IMR-90 (cell line): ENCODE results near the gene CRISPLD2. TPM values are rescaled to one million over a fixed set of nuclear protein-coding genes. Genes with fewer than 3 reads are reported as not detected.

Experiments
- ATAC-seq: fragments of 200-7000 bp; cut with Tn5 transposase; 2 replicates; pipeline ENCODE4 v1.9.1; 2020; ENCODE audit warnings: low read depth, mild to moderate bottlenecking, moderate library complexity
- BruUV-seq: library from RNA; stranded (reverse); fragments of 400-500 nt; replicated peaks from 2 replicates; lab custom pipeline; 2021; lab: Mats Ljungman, UMichigan
- CTCF ChIA-PET: fragments of 300-600 bp; formaldehyde crosslinking; extraction: SDS; loops from one replicate; lab custom pipeline; 2021; ENCODE audit warnings: antibody characterized with exemption; lab: Yijun Ruan, JAX
- POLR2A ChIA-PET: fragments of 300-600 bp; sonication (Branson Sonifier 250); formaldehyde crosslinking; loops from one replicate; lab custom pipeline; 2022; ENCODE audit warnings: antibody characterized with exemption; ENCODE audit not compliant: unreplicated experiment; lab: Charles Lee
- DNase-seq: peaks from one replicate; pipeline ENCODE4 v3.0.0; 2013
- H2AFZ ChIP-seq: replicated peaks from 2 replicates; pipeline ENCODE3; 2013; ENCODE audit warnings: low read length, mild to moderate bottlenecking; ENCODE audit not compliant: poor library complexity
- H2AK5ac ChIP-seq: 2 replicates; pipeline ENCODE4 v1.6.1; 2013; ENCODE audit warnings: low read depth, low read length, inconsistent platforms
- H2AK9ac ChIP-seq: replicated peaks from 2 replicates; pipeline ENCODE3; 2013; ENCODE audit warnings: mild to moderate bottlenecking, low read depth, low read length, moderate library complexity; ENCODE audit not compliant: poor library complexity
- H2BK120ac ChIP-seq: 2 replicates; pipeline ENCODE4 v1.6.1; 2013; ENCODE audit warnings: low read depth, low read length, inconsistent platforms
- H2BK15ac ChIP-seq: 3 replicates; pipeline ENCODE4 v1.6.1; 2013; ENCODE audit warnings: low read depth, low read length, inconsistent platforms
- H2BK20ac ChIP-seq: 2 replicates; pipeline ENCODE4 v1.6.1; 2013; ENCODE audit warnings: low read depth, mild to moderate bottlenecking, inconsistent platforms, low read length, moderate library complexity
- H2BK5ac ChIP-seq: 2 replicates; pipeline ENCODE4 v1.6.1; 2013; ENCODE audit warnings: mild to moderate bottlenecking, low read depth, low read length, inconsistent platforms; ENCODE audit not compliant: poor library complexity, severe bottlenecking
- H3K14ac ChIP-seq: replicated peaks from 2 replicates; pipeline ENCODE4 v1.6.1; 2013; ENCODE audit warnings: low read depth, low read length, inconsistent platforms
- H3K18ac ChIP-seq: 2 replicates; pipeline ENCODE4 v1.6.1; 2013; ENCODE audit warnings: low read depth, low read length, control low read depth
- H3K23ac ChIP-seq: 2 replicates; pipeline ENCODE4 v1.6.1; 2013; ENCODE audit warnings: low read depth, low read length, inconsistent platforms
- H3K27ac ChIP-seq: 2 replicates; pipeline ENCODE4 v1.5.1; 2013; ENCODE audit warnings: mild to moderate bottlenecking, control low read depth, low read length; ENCODE audit not compliant: insufficient read depth
- H3K27me3 ChIP-seq: 2 replicates; pipeline ENCODE4 v1.6.1; 2013; ENCODE audit warnings: low read length; ENCODE audit not compliant: control insufficient read depth, insufficient read depth
- H3K36me3 ChIP-seq: 2 replicates; pipeline ENCODE4 v1.6.1; 2013; ENCODE audit warnings: low read length, mixed read lengths; ENCODE audit not compliant: control insufficient read depth, insufficient read depth
- H3K4ac ChIP-seq: 2 replicates; pipeline ENCODE4 v1.6.1; 2013; ENCODE audit warnings: low read depth, low read length, inconsistent platforms
- H3K4me1 ChIP-seq: 2 replicates; pipeline ENCODE4 v1.6.1; 2013; ENCODE audit warnings: low read length, mixed read lengths; ENCODE audit not compliant: control insufficient read depth, insufficient read depth
- H3K4me2 ChIP-seq: 2 replicates; pipeline ENCODE4 v1.6.1; 2013; ENCODE audit warnings: low read depth, mild to moderate bottlenecking, control low read depth, low read length, moderate library complexity
- H3K4me3 ChIP-seq: 2 replicates; pipeline ENCODE4 v1.5.1; 2013; ENCODE audit warnings: low read depth, mild to moderate bottlenecking, control low read depth, low read length, moderate library complexity; ENCODE audit not compliant: insufficient read depth
- H3K56ac ChIP-seq: 2 replicates; pipeline ENCODE4 v1.6.1; 2013; ENCODE audit warnings: low read length, inconsistent platforms; ENCODE audit not compliant: insufficient read depth; ENCODE audit errors: extremely low read depth
- H3K79me1 ChIP-seq, 2 experiments: 2 replicates each; pipeline ENCODE4 v1.6.1; 2013; ENCODE audit warnings: low read length in 2 of 2, inconsistent platforms in 1 of 2, low read depth in 1 of 2
- H3K9ac ChIP-seq: 2 replicates; pipeline ENCODE4 v1.6.1; 2013; ENCODE audit warnings: low read depth, low read length, control low read depth
- H3K9me1 ChIP-seq: 2 replicates; pipeline ENCODE4 v1.6.1; 2013; ENCODE audit warnings: low read length, inconsistent platforms; ENCODE audit not compliant: insufficient read depth
- H3K9me3 ChIP-seq: 2 replicates; pipeline ENCODE4 v1.6.1; 2013; ENCODE audit warnings: low read length; ENCODE audit not compliant: control insufficient read depth, insufficient read depth
- H4K20me1 ChIP-seq: 2 replicates; pipeline ENCODE4 v1.6.1; 2013; ENCODE audit warnings: low read length, inconsistent platforms; ENCODE audit not compliant: insufficient read depth
- H4K5ac ChIP-seq: 2 replicates; pipeline ENCODE4 v1.6.1; 2013; ENCODE audit warnings: mild to moderate bottlenecking, low read depth, low read length, control low read depth
- H4K8ac ChIP-seq, 2 experiments: 2 replicates each; pipeline ENCODE4 v1.6.1; 2013; ENCODE audit warnings: low read depth in 2 of 2, low read length in 2 of 2, control low read depth in 1 of 2, inconsistent platforms in 1 of 2
- H4K91ac ChIP-seq: 2 replicates; pipeline ENCODE4 v1.6.1; 2013; ENCODE audit warnings: low read depth, low read length, inconsistent platforms; ENCODE audit not compliant: insufficient read depth
- BHLHE40 ChIP-seq: fragments of 150-350 bp; IDR thresholded peaks from 2 replicates; pipeline ENCODE4 v1.6.1; 2016; ENCODE audit warnings: mild to moderate bottlenecking, low read depth, low read length
- CEBPB ChIP-seq: IDR thresholded peaks from 2 replicates; pipeline ENCODE4 v1.6.1; 2012; ENCODE audit warnings: low read depth, low read length, improper control_type of control experiment
- MAFK ChIP-seq: IDR thresholded peaks from 2 replicates; pipeline ENCODE4 v1.6.1; 2012; ENCODE audit warnings: low read depth, low read length, improper control_type of control experiment
- MAZ ChIP-seq: IDR thresholded peaks from 2 replicates; pipeline ENCODE4 v1.6.1; 2012; ENCODE audit warnings: low read depth, mild to moderate bottlenecking, low read length, improper control_type of control experiment, moderate library complexity, borderline replicate concordance
- NFE2L2 ChIP-seq: fragments of 150-350 bp; IDR thresholded peaks from 2 replicates; pipeline ENCODE4 v1.6.1; 2016; ENCODE audit warnings: low read depth, mild to moderate bottlenecking, low read length
- RAD21 ChIP-seq: IDR thresholded peaks from 2 replicates; pipeline ENCODE4 v1.6.1; 2012; ENCODE audit warnings: low read length, improper control_type of control experiment
- RCOR1 ChIP-seq: IDR thresholded peaks from 2 replicates; pipeline ENCODE4 v1.6.1; 2012; ENCODE audit warnings: mild to moderate bottlenecking, low read length, improper control_type of control experiment; ENCODE audit not compliant: insufficient replicate concordance
- SMC3 ChIP-seq: fragments of 150-350 bp; IDR thresholded peaks from 2 replicates; pipeline ENCODE4 v1.6.1; 2016; ENCODE audit warnings: low read depth, mild to moderate bottlenecking, antibody characterized with exemption, low read length, moderate library complexity
- WGBS, 2 experiments: methylation state at CpG; one replicate each; pipeline versions ENCODE4 v1.1.5 to v1.1.7; 2013; ENCODE audit warnings: missing lambda C conversion rate in 2 of 2; ENCODE audit not compliant: insufficient read length in 1 of 2; ENCODE audit errors: extremely low coverage in 2 of 2; 5-methylcytosine and 5-hydroxymethylcytosine counted together
- dilution Hi-C: fragments of 300-500 bp; cut with HindIII; formaldehyde crosslinking; loops from one replicate; pipeline ENCODE4 v1.14.3; 2018; ENCODE audit warnings: low sequenced_read_pairs; ENCODE audit not compliant: unreplicated experiment
- in situ Hi-C: fragments of 300-500 bp; cut with MboI; formaldehyde crosslinking; loops from 3 replicates; pipeline ENCODE4 v1.14.3; 2019; ENCODE audit warnings: low sequenced_read_pairs, inconsistent platforms, mixed read lengths
- intact Hi-C: fragments of 100-400 bp; cut with micrococcal nuclease; formaldehyde crosslinking; loops from 2 replicates; pipeline ENCODE4 v1.10.0; 2022
- polyA plus RNA-seq, 3 experiments: library from polyadenylated mRNA; depleted of rRNA; stranded (reverse); fragments of >200 nt; gene quantifications; 2 replicates each; pipeline ENCODE4 v1.2.3, GENCODE V29; 2012; ENCODE audit warnings: low replicate concordance in 1 of 3
- total RNA-seq: library from RNA; depleted of rRNA; stranded (reverse); fragments of >200 nt; gene quantifications from 2 replicates; pipeline ENCODE4 v1.2.3, GENCODE V29; 2012
- TF ChIP-seq, protein P1 (sequence below): fragments of 150-350 bp; IDR thresholded peaks from 2 replicates; pipeline ENCODE4 v1.6.1; 2016; ENCODE audit warnings: low read depth, mild to moderate bottlenecking, low read length, moderate library complexity, borderline replicate concordance
- TF ChIP-seq, protein P2 (sequence below): conservative IDR thresholded peaks from 2 replicates; pipeline ENCODE4 v1.5.1; 2012; ENCODE audit warnings: mild to moderate bottlenecking, low read depth, low read length, improper control_type of control experiment

CRISPLD2 gene
- total and polyA plus RNA-seq, 2 of the 4 experiments (the other 2 are of a cell fraction) = 23.1 to 37.5 TPM

DNA sequence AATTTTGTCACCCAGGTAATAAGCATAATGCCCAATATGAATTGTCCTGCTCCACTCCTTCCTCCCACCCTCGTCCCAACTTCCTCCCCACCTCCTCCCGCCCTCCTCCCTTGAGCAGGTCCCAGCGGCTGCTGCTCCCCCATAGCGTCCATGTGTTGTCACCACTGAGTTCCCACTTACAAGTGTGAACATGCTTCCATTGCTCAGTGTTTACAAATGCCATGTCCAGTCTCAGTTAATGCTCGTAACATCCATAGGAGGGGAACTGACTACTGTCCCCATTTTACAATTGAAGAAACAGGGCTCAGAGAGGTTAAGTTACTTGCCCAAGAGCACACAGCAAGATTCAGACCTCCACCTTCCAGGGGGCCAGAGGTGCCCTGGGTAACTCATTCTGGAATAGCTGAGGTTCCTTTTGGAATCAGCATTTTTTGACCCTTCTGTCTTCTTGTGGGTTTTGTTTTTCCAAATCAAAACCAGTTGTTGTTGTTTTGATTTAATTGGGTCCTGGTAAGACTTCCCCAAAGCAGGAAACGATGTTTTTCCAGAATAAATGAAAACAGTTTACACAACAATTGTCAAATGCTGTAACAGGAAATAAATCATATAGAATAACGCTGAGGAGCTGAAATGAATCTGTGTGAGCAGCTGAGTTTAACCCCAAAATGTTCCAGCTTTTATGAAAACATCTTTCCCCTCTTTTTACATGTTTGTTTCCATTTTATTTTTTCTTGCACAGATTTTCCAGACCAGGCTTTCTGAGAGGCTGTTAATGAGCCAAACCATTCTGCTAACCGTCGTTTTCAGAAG lies 117.6 kb downstream of the CRISPLD2 start:
- H3K4ac ChIP-seq = no peak overlapping the region
- H2BK15ac ChIP-seq = no peak overlapping the region
- no peaks in the 10 kb centered on the region for H3K27me3 ChIP-seq
- dilution Hi-C loops = no loop called here
- H4K20me1 ChIP-seq = no peaks in the 10 kb centered on the region
- ATAC-seq (no peak), DNase-seq (no peak)
- no peaks in the 10 kb centered on the region for H3K36me3 ChIP-seq
- H2BK5ac ChIP-seq = no peak overlapping the region
- no peak overlapping the region for H3K18ac ChIP-seq
- no peaks in the 10 kb centered on the region; the same call in 1 of the 2 replicates for H3K9me3 ChIP-seq
- intact Hi-C loops = no loop called here
- no peak overlapping the region for H2AFZ ChIP-seq
- H2BK20ac ChIP-seq = no peak overlapping the region
- no peak overlapping the region for H2AK5ac ChIP-seq
- H3K9ac ChIP-seq = no peak overlapping the region
- H3K4me1 ChIP-seq = peaks cover 4% of the 10 kb centered on the region; the same call in 1 of the 2 replicates
- H3K56ac ChIP-seq = no peak overlapping the region
- ChIA-PET CTCF (interaction anchor here (0.6 kb wide), 1 partner anchor 182 kb away, joined by 3 read pairs; no protein-coding TSS in a partner anchor), POLR2A (no interaction called here)
- no peak overlapping the region for H3K14ac ChIP-seq
- H2AK9ac ChIP-seq = no peak overlapping the region
- H3K9me1 ChIP-seq = 0 out of 2 replicates have a peak, but pooled peaks cover 3% of the 10 kb centered on the region
- TF ChIP-seq MAFK (no peak), BHLHE40 (no peak), NFE2L2 (no peak), RCOR1 (no peak), RAD21 (no peak), SMC3 (no peak), MAZ (no peak), CEBPB (no peak)
- TF ChIP-seq, protein P1, sequence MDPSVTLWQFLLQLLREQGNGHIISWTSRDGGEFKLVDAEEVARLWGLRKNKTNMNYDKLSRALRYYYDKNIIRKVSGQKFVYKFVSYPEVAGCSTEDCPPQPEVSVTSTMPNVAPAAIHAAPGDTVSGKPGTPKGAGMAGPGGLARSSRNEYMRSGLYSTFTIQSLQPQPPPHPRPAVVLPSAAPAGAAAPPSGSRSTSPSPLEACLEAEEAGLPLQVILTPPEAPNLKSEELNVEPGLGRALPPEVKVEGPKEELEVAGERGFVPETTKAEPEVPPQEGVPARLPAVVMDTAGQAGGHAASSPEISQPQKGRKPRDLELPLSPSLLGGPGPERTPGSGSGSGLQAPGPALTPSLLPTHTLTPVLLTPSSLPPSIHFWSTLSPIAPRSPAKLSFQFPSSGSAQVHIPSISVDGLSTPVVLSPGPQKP = no peak
- TF ChIP-seq, protein P2, sequence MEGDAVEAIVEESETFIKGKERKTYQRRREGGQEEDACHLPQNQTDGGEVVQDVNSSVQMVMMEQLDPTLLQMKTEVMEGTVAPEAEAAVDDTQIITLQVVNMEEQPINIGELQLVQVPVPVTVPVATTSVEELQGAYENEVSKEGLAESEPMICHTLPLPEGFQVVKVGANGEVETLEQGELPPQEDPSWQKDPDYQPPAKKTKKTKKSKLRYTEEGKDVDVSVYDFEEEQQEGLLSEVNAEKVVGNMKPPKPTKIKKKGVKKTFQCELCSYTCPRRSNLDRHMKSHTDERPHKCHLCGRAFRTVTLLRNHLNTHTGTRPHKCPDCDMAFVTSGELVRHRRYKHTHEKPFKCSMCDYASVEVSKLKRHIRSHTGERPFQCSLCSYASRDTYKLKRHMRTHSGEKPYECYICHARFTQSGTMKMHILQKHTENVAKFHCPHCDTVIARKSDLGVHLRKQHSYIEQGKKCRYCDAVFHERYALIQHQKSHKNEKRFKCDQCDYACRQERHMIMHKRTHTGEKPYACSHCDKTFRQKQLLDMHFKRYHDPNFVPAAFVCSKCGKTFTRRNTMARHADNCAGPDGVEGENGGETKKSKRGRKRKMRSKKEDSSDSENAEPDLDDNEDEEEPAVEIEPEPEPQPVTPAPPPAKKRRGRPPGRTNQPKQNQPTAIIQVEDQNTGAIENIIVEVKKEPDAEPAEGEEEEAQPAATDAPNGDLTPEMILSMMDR = no peak
- WGBS, 2 experiments = 56% methylated on average over 3 of the region's 9 CpGs; no CpG with 5 or more reads in 1 of the 2 experiments
- H3K23ac ChIP-seq = no peak overlapping the region
- no peak overlapping the region for H4K8ac ChIP-seq
- H3K4me2 ChIP-seq = no peak overlapping the region
- H3K79me1 ChIP-seq = no peaks in the 10 kb centered on the region
- no peak overlapping the region for H3K27ac ChIP-seq
- in situ Hi-C loops = no loop called here
- H4K91ac ChIP-seq = no peak overlapping the region
- H4K5ac ChIP-seq = no peak overlapping the region
- no TSS peak for BruUV-seq
- H3K4me3 ChIP-seq = no peak overlapping the region
- H2BK120ac ChIP-seq = no peak overlapping the region
